Sigmoid colon (tissue), 3 donors: ENCODE measurements around the gene GBP7.

Experiments used
- CTCF ChIP-seq, 4 experiments: fragments of 450-650 bp in 3 of 4; fragments of 200-600 bp in 1 of 4; IDR thresholded peaks; one replicate each; pipeline ENCODE4 v1.5.1; 2016 to 2019; ENCODE audit warnings: antibody characterized with exemption in 4 of 4, mild to moderate bottlenecking in 3 of 4, moderate library complexity in 2 of 4
- POLR2A ChIP-seq, 2 donors: fragments of 450-650 bp; IDR thresholded peaks; one replicate each; pipeline ENCODE4 v1.6.1; 2016; ENCODE audit warnings: antibody characterized with exemption in 2 of 2, mild to moderate bottlenecking in 2 of 2, moderate library complexity in 2 of 2

- TF ChIP-seq CTCF (IDR thresholded peaks at IDR 0.05), result no peak
- TF ChIP-seq POLR2A (IDR thresholded peaks at IDR 0.05), result no peak
Measured at GRCh38 chr1:89112871-89113613, 62.8 kb downstream of the GBP7 start.
